ENCODE data around the gene BABAM2. TPM values are rescaled to one million over a fixed set of nuclear protein-coding genes. Genes with fewer than 3 reads are reported as not detected.

The BABAM2 gene
- total and polyA plus RNA-seq, 9 of the 15 experiments (the other 6 are each of a cell fraction or from before 2014, with no cell fraction given) = 10.9 to 37.4 (median 25.6) TPM

DNA sequence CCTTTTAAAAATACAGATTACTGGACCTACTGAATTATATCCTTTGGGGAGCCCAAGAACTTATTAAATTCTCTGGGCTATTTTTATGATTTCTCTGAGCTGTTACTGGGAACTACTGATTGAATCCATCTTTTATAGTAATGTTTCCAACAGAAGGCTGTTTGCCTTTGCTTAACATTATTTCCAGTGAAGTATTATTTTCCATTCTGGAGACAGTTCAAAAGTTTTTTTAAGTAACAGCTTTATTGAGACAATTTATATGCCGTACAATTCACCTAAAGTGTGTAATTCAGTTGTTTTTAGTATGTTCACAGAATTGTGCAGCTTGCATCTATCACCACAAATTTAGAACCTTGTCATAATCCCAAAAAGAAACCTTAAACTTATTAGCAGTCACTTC lies 100.6 kb downstream of the BABAM2 start (continued):
- TF ChIP-seq CBX8 (IDR thresholded peaks at IDR 0.05; ENCODE audit: borderline replicate concordance, extremely low read depth, low read depth, low read length, poor library complexity, severe bottlenecking) = no peak
- no peak for TF ChIP-seq ESRRA (IDR thresholded peaks at IDR 0.05; ENCODE audit: borderline replicate concordance, low read depth)
- TF ChIP-seq HDAC8 (tag; IDR thresholded peaks at IDR 0.05) = no peak
- TF ChIP-seq RCOR1 (IDR thresholded peaks at IDR 0.05; ENCODE audit: borderline replicate concordance in 1 of 2, low read depth in 2 of 2, low read length in 2 of 2) = no peak
- TF ChIP-seq XRCC5 (IDR thresholded peaks at IDR 0.05; ENCODE audit: low read depth, low read length) = no peak
- TF ChIP-seq, protein P1, sequence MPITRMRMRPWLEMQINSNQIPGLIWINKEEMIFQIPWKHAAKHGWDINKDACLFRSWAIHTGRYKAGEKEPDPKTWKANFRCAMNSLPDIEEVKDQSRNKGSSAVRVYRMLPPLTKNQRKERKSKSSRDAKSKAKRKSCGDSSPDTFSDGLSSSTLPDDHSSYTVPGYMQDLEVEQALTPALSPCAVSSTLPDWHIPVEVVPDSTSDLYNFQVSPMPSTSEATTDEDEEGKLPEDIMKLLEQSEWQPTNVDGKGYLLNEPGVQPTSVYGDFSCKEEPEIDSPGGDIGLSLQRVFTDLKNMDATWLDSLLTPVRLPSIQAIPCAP (CRISPR knock-in tag; IDR thresholded peaks at IDR 0.05; ENCODE audit: borderline replicate concordance) = no peak
- TF ChIP-seq STAT5A (IDR thresholded peaks at IDR 0.05; ENCODE audit: borderline replicate concordance, low read length) = no peak
- TF ChIP-seq CTBP1 (IDR thresholded peaks at IDR 0.05; ENCODE audit: borderline replicate concordance) = no peak

DNA sequence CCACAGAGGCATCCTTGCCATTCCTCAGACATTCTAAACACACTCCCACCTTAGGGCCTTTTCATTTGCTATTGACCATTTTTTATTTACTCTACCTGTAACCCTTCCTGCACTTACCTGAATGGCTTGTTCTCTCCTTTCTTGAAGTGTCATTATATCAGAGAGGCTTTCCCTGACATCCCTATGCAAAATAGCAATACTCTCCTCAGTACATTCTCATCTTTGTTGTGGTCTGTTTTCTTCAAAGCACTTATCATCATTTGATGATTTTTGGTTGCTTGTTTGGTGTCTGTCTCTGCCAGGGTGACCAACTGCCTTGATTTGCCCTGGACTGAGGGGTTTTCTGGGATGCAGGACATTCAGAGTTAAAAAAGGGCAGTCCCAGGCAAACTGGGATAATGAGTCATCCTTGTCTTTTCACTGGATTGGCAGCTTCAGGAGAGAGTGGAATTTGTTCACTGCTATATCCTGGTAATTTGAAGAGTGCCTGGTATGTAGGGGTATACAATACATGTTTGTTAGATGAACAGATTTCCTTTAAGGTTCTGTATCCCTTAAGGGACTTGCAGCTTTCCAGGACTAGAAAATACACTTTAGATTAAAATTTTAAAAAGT lies 102.4 kb downstream of the BABAM2 start:
- H3K4me2 ChIP-seq (ENCODE audit: insufficient read depth, low read length) = no peak overlapping the region
- TF ChIP-seq ESRRA (IDR thresholded peaks at IDR 0.05; ENCODE audit: borderline replicate concordance, low read depth) (no peak), RFX5 (IDR thresholded peaks at IDR 0.05; ENCODE audit: low read depth, low read length) (no peak), POU5F1 (IDR thresholded peaks at IDR 0.05; ENCODE audit: borderline replicate concordance, low read depth, low read length, partially characterized antibody) (no peak), ZNF408 (CRISPR knock-in tag; IDR thresholded peaks at IDR 0.05; ENCODE audit: low read depth) (no peak), RBM22 (IDR thresholded peaks at IDR 0.05; ENCODE audit: low read depth, low read length, poor library complexity, severe bottlenecking) (no peak), PRPF4 (IDR thresholded peaks at IDR 0.05; ENCODE audit: insufficient read depth, low read depth, low read length, poor library complexity, severe bottlenecking) (no peak), MAZ (CRISPR knock-in tag; conservative IDR thresholded peaks at IDR 0.05 in 1 of 2, IDR thresholded peaks at IDR 0.05 in 1 of 2) (no peak), PYGO2 (tag; IDR thresholded peaks at IDR 0.05) (no peak)
- ATAC-seq = no peak
- no peaks in the 10 kb centered on the region for H4K20me1 ChIP-seq (replicated peaks; ENCODE audit: control insufficient read depth, insufficient read depth, low read length)
- H3K36me3 ChIP-seq (ENCODE audit: control insufficient read depth, insufficient read depth, low read length) = no peaks in the 10 kb centered on the region
- H3K27ac ChIP-seq (ENCODE audit: extremely low read depth, low read depth, low read length) = no peak overlapping the region
- no peak for FAIRE-seq
- H2AFZ ChIP-seq (ENCODE audit: low read depth, low read length) = no peak overlapping the region
- in situ Hi-C loops (cut with MboI) = no loop called here
- H3K27me3 ChIP-seq (ENCODE audit: control insufficient read depth in 2 of 2, insufficient read depth in 2 of 2, low read length in 2 of 2) = no peaks in the 10 kb centered on the region
- ChIA-PET CTCF (ENCODE audit: low intra/inter-chr PET ratio) (no interaction called here), POLR2A (interaction anchor here (0.5 kb wide), 1 partner anchor 103 kb away, joined by 3 read pairs; no protein-coding TSS in a partner anchor)
- no peaks in the 10 kb centered on the region for H3K79me2 ChIP-seq (ENCODE audit: control insufficient read depth, insufficient read depth, low read length)
- intact Hi-C loops (cut with micrococcal nuclease) = no loop called here
- H3K9me3 ChIP-seq (replicated peaks; ENCODE audit: control insufficient read depth, insufficient read depth, low read depth, low read length) = no peaks in the 10 kb centered on the region
- no peaks in the 10 kb centered on the region for H3K9me1 ChIP-seq (ENCODE audit: control insufficient read depth, insufficient read depth, low read length)
- BruUV-seq (replicated peaks) = no TSS peak
- no peak overlapping the region for H3K4me3 ChIP-seq
- peaks cover 0 to 4% of the 10 kb centered on the region in 2 experiments; a peak in 1 of 5 replicates for H3K4me1 ChIP-seq (replicated peaks in 1 of 2; ENCODE audit: control insufficient read depth in 2 of 2, insufficient read depth in 2 of 2, low read length in 2 of 2)
- H3K9ac ChIP-seq (ENCODE audit: insufficient read depth in 1 of 2, low read depth in 2 of 2, low read length in 2 of 2) = no peak overlapping the region
- no peak for DNase-seq (ENCODE audit: extremely low read depth in 1 of 4, low spot score in 3 of 4)
